Upper lobe of right lung (tissue), 1 donor: ENCODE results near the gene AMOTL2. TPM values are rescaled to one million over a fixed set of nuclear protein-coding genes. Genes with fewer than 3 reads are reported as not detected.

Experiments
- ATAC-seq: fragments of 200-7000 bp; cut with Tn5 transposase; one replicate; pipeline ENCODE4 v1.9.1; 2020; ENCODE audit warnings: mild to moderate bottlenecking, moderate library complexity
- DNase-seq: peaks from one replicate; pipeline ENCODE4 v3.0.0-alpha.2; 2020
- H3K27ac ChIP-seq: fragments of 200-600 bp; one replicate; pipeline ENCODE4 v1.8.0; 2022
- H3K27me3 ChIP-seq: fragments of 200-600 bp; one replicate; pipeline ENCODE4 v1.8.0; 2022; ENCODE audit warnings: mild to moderate bottlenecking
- H3K36me3 ChIP-seq: fragments of 200-600 bp; one replicate; pipeline ENCODE4 v1.8.0; 2022
- H3K4me1 ChIP-seq: fragments of 200-600 bp; one replicate; pipeline ENCODE4 v1.8.0; 2022
- H3K4me3 ChIP-seq: fragments of 200-600 bp; one replicate; pipeline ENCODE4 v1.8.0; 2022; ENCODE audit warnings: mild to moderate bottlenecking
- H3K9me3 ChIP-seq: fragments of 200-600 bp; one replicate; pipeline ENCODE4 v1.8.0; 2022
- CTCF ChIP-seq: fragments of 200-600 bp; IDR thresholded peaks from one replicate; pipeline ENCODE4 v1.8.0; 2022; ENCODE audit warnings: antibody characterized with exemption
- intact Hi-C: fragments of 100-400 bp; cut with DNase I; formaldehyde crosslinking; loops from one replicate; pipeline ENCODE4 v1.11.0; 2022
- total RNA-seq: library from RNA; stranded (reverse); fragmentation: NEBNext Ultra II Directional; extraction: Animal tissue kit (Norgen Biotek cat#: 25700); gene quantifications from one replicate; pipeline ENCODE4 v1.2.1, GENCODE V29; 2021
- donor health status: DM: no; HTN: yes; CAD: no; lungs with severe emphysema.

AMOTL2 gene
- total RNA-seq, 1 donor from 2014 or later, result 119 TPM

GRCh38 chr3:134339913-134340312, 34.3 kb downstream of the AMOTL2 start:
- H3K27ac ChIP-seq, result no peak overlapping the region
- ATAC-seq (no peak), DNase-seq (no peak)
- no peaks in the 10 kb centered on the region for H3K36me3 ChIP-seq
- no peaks in the 10 kb centered on the region for H3K9me3 ChIP-seq
- H3K4me1 ChIP-seq, result peaks cover 17% of the 10 kb centered on the region
- no peak overlapping the region for H3K4me3 ChIP-seq
- H3K27me3 ChIP-seq, result no peaks in the 10 kb centered on the region
- intact Hi-C loops, result no loop called here
- no peak for TF ChIP-seq CTCF

DNA sequence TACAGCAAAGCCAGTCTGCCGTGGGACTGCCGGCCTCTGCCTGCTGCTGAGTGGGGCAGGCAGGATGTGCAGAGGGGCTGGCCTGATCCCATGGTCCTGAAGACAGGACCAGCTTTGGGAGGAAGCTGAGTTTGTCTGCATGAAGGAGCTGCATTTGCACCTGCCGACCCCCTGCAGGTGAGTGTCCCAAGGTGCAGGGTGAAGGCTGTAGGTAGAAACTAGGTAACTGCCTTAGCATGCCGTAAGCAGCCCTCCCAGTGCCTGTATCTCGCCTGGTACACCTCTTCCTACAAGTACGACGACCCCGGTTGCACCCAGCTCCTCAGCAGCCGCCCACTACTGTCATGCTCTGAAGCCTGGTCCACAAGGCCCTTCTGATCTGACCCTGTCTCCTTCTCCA, 34.9 kb downstream of the AMOTL2 start:
- no peaks in the 10 kb centered on the region for H3K27me3 ChIP-seq
- no peak for TF ChIP-seq CTCF
- ATAC-seq (no peak), DNase-seq (no peak)
- intact Hi-C loops, result no loop called here
- H3K9me3 ChIP-seq, result no peaks in the 10 kb centered on the region
- H3K36me3 ChIP-seq, result no peaks in the 10 kb centered on the region
- no peak overlapping the region for H3K4me3 ChIP-seq
- peaks cover 23% of the 10 kb centered on the region for H3K4me1 ChIP-seq
- H3K27ac ChIP-seq, result no peak overlapping the region

GRCh38 chr3:134338516-134339261, 35.6 kb downstream of the AMOTL2 start:
- Histone ChIP-seq H3K27me3 (no peaks in the 10 kb centered on the region), H3K36me3 (no peaks in the 10 kb centered on the region), H3K27ac (no peak overlapping the region), H3K9me3 (no peaks in the 10 kb centered on the region), H3K4me1 (peaks cover 30% of the 10 kb centered on the region), H3K4me3 (no peak overlapping the region)
- DNase-seq, result no peak
- TF ChIP-seq CTCF, result no peak
- ATAC-seq, result no peak
- intact Hi-C loops, result no loop called here

DNA sequence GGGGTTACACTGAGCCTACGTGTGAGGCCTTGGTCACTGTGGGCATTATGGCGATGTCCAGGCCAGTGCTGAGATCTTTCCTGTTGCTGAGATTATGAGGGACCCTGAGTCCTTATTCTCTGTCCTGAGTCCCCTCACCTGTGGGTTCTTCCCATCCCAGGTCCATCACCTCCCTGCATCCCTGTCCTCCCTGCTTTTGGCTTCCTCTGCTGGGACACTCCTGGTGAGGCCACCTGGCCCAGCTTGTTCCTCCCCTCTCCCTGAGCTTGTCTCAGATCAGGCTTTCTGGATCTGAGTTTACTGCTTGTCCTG, 36.1 kb downstream of the AMOTL2 start:
- Histone ChIP-seq H3K4me3 (no peak overlapping the region), H3K36me3 (no peaks in the 10 kb centered on the region), H3K4me1 (peaks cover 35% of the 10 kb centered on the region), H3K27me3 (no peaks in the 10 kb centered on the region), H3K27ac (no peak overlapping the region), H3K9me3 (no peaks in the 10 kb centered on the region)
- ATAC-seq (no peak), DNase-seq (no peak)
- intact Hi-C loops, result no loop called here
- TF ChIP-seq CTCF, result no peak

DNA sequence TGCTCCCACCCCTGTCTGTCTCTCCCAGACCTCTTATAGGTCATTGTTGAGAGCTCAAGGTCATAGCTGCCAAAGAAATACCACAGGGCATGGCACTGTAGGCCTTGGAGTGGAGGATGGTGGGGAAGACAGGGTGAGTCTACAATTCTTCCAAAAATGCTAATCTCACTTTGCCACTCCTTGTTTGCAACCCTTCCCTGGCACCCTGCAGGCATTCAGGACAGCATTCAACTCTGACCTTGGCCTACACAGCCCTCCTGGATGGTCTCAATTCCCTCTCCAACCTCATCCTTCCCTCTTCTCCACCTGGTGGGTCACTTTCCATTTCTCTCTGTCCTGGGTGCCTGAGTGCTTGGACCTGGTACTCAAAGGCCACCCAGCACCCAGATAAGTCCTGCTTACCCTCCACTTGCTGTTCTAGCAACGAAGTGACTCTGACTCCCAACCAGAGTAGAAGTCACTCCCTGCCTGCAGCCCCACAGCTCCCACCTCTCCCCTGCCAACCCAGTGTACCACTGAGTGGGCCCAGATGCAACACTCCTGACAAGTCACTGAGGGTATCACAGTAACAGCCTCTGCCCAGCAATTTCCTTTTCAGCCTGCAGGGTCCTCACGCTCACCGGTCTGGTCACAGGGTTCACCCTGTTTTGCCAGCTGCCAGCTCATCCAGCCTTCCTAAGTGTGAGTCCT, 36.6 kb downstream of the AMOTL2 start:
- Histone ChIP-seq H3K27me3 (no peaks in the 10 kb centered on the region), H3K4me3 (no peak overlapping the region), H3K9me3 (no peaks in the 10 kb centered on the region), H3K36me3 (no peaks in the 10 kb centered on the region), H3K4me1 (peaks cover 40% of the 10 kb centered on the region), H3K27ac (peak overlapping the region; percentile 65)
- DNase-seq, result no peak
- no peak for TF ChIP-seq CTCF
- no peak for ATAC-seq
- intact Hi-C loops, result no loop called here
